ENCODE measurements around the gene RAB11A. TPM values are rescaled to one million over a fixed set of nuclear protein-coding genes. Genes with fewer than 3 reads are reported as not detected.

The RAB11A gene
- total and polyA plus RNA-seq, 2 donors (not counting 1 experiment from before 2014, with no cell fraction given) = 83.2 to 126 TPM

DNA sequence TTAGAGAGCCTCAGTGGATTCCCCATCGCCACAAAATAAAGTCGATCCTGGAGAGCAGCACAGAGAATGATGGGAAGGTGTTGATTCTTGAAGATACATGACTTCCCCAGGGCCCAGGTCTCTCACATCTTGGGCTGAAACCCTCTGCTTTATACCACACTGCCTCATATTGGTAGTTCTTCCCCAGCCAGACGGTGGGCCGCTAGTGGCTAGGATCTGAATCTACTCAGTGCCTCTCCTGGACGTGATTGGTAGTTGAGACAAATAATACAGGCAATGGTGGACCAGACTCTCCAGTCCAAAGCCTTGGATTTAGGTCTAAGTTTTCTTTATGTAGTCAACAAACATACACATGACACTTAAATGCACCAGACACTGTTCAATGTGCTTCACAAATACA is 49.7 kb downstream of the RAB11A start:
- Histone ChIP-seq H3K27ac (ENCODE audit: low read length in 2 of 2) (no peak overlapping the region), H3K4me3 (ENCODE audit: control extremely low read depth in 1 of 5, extremely low read depth in 1 of 5, insufficient read depth in 1 of 5, low read depth in 2 of 5, low read length in 4 of 5) (no peak overlapping the region), H4K20me1 (ENCODE audit: control insufficient read depth, insufficient read depth, low read length, poor library complexity, severe bottlenecking) (peaks cover 5% of the 10 kb centered on the region), H3K36me3 (replicated peaks in 1 of 2; ENCODE audit: control extremely low read depth in 1 of 2, control insufficient read depth in 1 of 2, extremely low read depth in 1 of 2, insufficient read depth in 2 of 2, low read length in 1 of 2) (no peaks in the 10 kb centered on the region), H3K27me3 (replicated peaks in 1 of 4; ENCODE audit: control extremely low read depth in 1 of 4, control insufficient read depth in 3 of 4, insufficient read depth in 4 of 4, low read length in 3 of 4) (no peaks in the 10 kb centered on the region), H3K4me2 (replicated peaks; ENCODE audit: low read depth, low read length, poor library complexity, severe bottlenecking) (no peak overlapping the region), H3K9ac (ENCODE audit: low read length) (no peak overlapping the region), H3K9me3 (ENCODE audit: control extremely low read depth in 1 of 3, control insufficient read depth in 2 of 3, insufficient read depth in 1 of 3, low read length in 2 of 3) (no peaks in the 10 kb centered on the region), H2AFZ (ENCODE audit: insufficient read depth, low read depth, low read length, poor library complexity, severe bottlenecking) (no peak overlapping the region), H3K4me1 (ENCODE audit: control insufficient read depth in 2 of 2, insufficient read depth in 2 of 2, low read length in 2 of 2) (peaks cover 76% of the 10 kb centered on the region in 2 donors), H3K79me2 (ENCODE audit: control insufficient read depth, insufficient read depth, low read length) (peaks cover 16% of the 10 kb centered on the region)
- ATAC-seq (ENCODE audit: low read depth) (no peak), DNase-seq (no peak)
- WGBS (ENCODE audit: insufficient coverage) = no CpG with 5 or more reads among the region's 5 CpGs
- no peaks in the 10 kb centered on the region for H3K27me3 Mint-ChIP-seq
- TF ChIP-seq EZH2 (IDR thresholded peaks at IDR 0.05; ENCODE audit: borderline replicate concordance, insufficient read depth, low read depth, low read length, poor library complexity, severe bottlenecking) = no peak
- TF ChIP-seq, protein P1, sequence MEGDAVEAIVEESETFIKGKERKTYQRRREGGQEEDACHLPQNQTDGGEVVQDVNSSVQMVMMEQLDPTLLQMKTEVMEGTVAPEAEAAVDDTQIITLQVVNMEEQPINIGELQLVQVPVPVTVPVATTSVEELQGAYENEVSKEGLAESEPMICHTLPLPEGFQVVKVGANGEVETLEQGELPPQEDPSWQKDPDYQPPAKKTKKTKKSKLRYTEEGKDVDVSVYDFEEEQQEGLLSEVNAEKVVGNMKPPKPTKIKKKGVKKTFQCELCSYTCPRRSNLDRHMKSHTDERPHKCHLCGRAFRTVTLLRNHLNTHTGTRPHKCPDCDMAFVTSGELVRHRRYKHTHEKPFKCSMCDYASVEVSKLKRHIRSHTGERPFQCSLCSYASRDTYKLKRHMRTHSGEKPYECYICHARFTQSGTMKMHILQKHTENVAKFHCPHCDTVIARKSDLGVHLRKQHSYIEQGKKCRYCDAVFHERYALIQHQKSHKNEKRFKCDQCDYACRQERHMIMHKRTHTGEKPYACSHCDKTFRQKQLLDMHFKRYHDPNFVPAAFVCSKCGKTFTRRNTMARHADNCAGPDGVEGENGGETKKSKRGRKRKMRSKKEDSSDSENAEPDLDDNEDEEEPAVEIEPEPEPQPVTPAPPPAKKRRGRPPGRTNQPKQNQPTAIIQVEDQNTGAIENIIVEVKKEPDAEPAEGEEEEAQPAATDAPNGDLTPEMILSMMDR (IDR thresholded peaks at IDR 0.05) = no peak
- peaks cover 82% of the 10 kb centered on the region for H3K4me1 Mint-ChIP-seq
- intact Hi-C loops (cut with micrococcal nuclease) = loop anchor here (5.0 kb wide), 1 partner anchor 578 kb away; the partner anchor contains the start of gene SNAPC5
- H3K27ac Mint-ChIP-seq = no peak overlapping the region
- no peak overlapping the region for H3K4me3 Mint-ChIP-seq
- CTCF ChIA-PET = interaction anchor here (1.5 kb wide), 1 partner anchor 49 kb away, joined by 8 read pairs; the partner anchor contains the start of gene RAB11A
- POLR2A ChIA-PET = no interaction called here
- no peaks in the 10 kb centered on the region for H3K9me3 Mint-ChIP-seq (ENCODE audit: insufficient read depth)

DNA sequence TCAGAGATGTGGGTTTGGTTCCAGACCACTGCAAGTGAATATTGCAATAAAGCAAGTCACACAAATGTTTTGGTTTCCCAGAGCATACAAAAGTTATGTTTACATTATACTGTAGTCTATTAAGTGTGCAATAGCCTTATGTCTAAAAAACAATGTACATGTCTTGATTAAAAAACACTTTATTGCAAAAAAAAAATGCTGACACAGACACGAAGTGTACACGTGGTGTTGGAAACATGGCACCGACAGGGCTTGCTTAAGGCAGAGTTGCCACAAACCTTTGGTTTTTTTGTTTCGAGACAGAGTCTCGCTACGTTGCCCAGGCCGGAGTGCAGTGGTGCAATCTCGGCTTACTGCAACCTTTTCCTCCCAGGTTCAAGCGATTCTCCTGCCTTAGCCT is 50.1 kb downstream of the RAB11A start:
- Histone ChIP-seq H3K4me3 (ENCODE audit: control extremely low read depth in 1 of 5, extremely low read depth in 1 of 5, insufficient read depth in 1 of 5, low read depth in 2 of 5, low read length in 4 of 5) (no peak overlapping the region), H3K27me3 (replicated peaks in 1 of 4; ENCODE audit: control extremely low read depth in 1 of 4, control insufficient read depth in 3 of 4, insufficient read depth in 4 of 4, low read length in 3 of 4) (no peaks in the 10 kb centered on the region), H2AFZ (ENCODE audit: insufficient read depth, low read depth, low read length, poor library complexity, severe bottlenecking) (no peak overlapping the region), H3K4me2 (replicated peaks; ENCODE audit: low read depth, low read length, poor library complexity, severe bottlenecking) (no peak overlapping the region), H3K36me3 (replicated peaks in 1 of 2; ENCODE audit: control extremely low read depth in 1 of 2, control insufficient read depth in 1 of 2, extremely low read depth in 1 of 2, insufficient read depth in 2 of 2, low read length in 1 of 2) (no peaks in the 10 kb centered on the region), H3K79me2 (ENCODE audit: control insufficient read depth, insufficient read depth, low read length) (peaks cover 16% of the 10 kb centered on the region), H3K27ac (ENCODE audit: low read length in 2 of 2) (no peak overlapping the region), H4K20me1 (ENCODE audit: control insufficient read depth, insufficient read depth, low read length, poor library complexity, severe bottlenecking) (peaks cover 5% of the 10 kb centered on the region), H3K9ac (ENCODE audit: low read length) (no peak overlapping the region), H3K9me3 (ENCODE audit: control extremely low read depth in 1 of 3, control insufficient read depth in 2 of 3, insufficient read depth in 1 of 3, low read length in 2 of 3) (no peaks in the 10 kb centered on the region), H3K4me1 (ENCODE audit: control insufficient read depth in 2 of 2, insufficient read depth in 2 of 2, low read length in 2 of 2) (peaks cover 76% of the 10 kb centered on the region in 2 donors)
- DNase-seq (no peak), ATAC-seq (ENCODE audit: low read depth) (no peak)
- 98% methylated on average over 9 of the region's 9 CpGs for WGBS (ENCODE audit: insufficient coverage)
- Mint-ChIP-seq H3K27me3 (no peaks in the 10 kb centered on the region), H3K27ac (no peak overlapping the region), H3K4me3 (no peak overlapping the region), H3K4me1 (peaks cover 82% of the 10 kb centered on the region), H3K9me3 (ENCODE audit: insufficient read depth) (no peaks in the 10 kb centered on the region)
- ChIA-PET CTCF (no interaction called here), POLR2A (no interaction called here)
- intact Hi-C loops (cut with micrococcal nuclease) = loop anchor here (5.0 kb wide), 1 partner anchor 578 kb away; the partner anchor contains the start of gene SNAPC5
- no peak for TF ChIP-seq EZH2 (IDR thresholded peaks at IDR 0.05; ENCODE audit: borderline replicate concordance, insufficient read depth, low read depth, low read length, poor library complexity, severe bottlenecking)
- TF ChIP-seq, protein P1 (IDR thresholded peaks at IDR 0.05) = no peak
